Smooth muscle cell (in vitro differentiated cells): ENCODE results near the gene WNK1. TPM values are rescaled to one million over a fixed set of nuclear protein-coding genes. Genes with fewer than 3 reads are reported as not detected.
A peak's percentile ranks its signal among the peaks of the same experiment; 100 is the strongest.

Experiments
- DNase-seq: peaks from one replicate; lab custom pipeline; 2025; ENCODE audit not compliant: unreplicated experiment; lab: John Stamatoyannopoulos, UW
- H2AFZ ChIP-seq: fragments of 200-600 bp; sonication (generic); 2 replicates; pipeline ENCODE4 v1.6.0; 2016; ENCODE audit warnings: antibody characterized with exemption, low read depth, mild to moderate bottlenecking
- H3F3A ChIP-seq: fragments of 200-600 bp; sonication (generic); 2 replicates; pipeline ENCODE4 v1.6.0; 2017; ENCODE audit warnings: antibody characterized with exemption, low read depth
- H3K27ac ChIP-seq: fragments of 200-600 bp; sonication (generic); 2 replicates; pipeline ENCODE4 v1.5.1; 2016; ENCODE audit warnings: low read depth, mild to moderate bottlenecking
- H3K27me3 ChIP-seq: fragments of 200-600 bp; sonication (generic); 2 replicates; pipeline ENCODE4 v1.6.1; 2016; ENCODE audit warnings: low read depth, mild to moderate bottlenecking
- H3K36me3 ChIP-seq: fragments of 200-600 bp; sonication (generic); 2 replicates; pipeline ENCODE4 v1.5.1; 2016; ENCODE audit warnings: low read depth
- H3K4me1 ChIP-seq: fragments of 200-600 bp; sonication (generic); 2 replicates; pipeline ENCODE4 v1.5.1; 2016; ENCODE audit warnings: low read depth
- H3K4me2 ChIP-seq: fragments of 200-600 bp; sonication (generic); 2 replicates; pipeline ENCODE4 v1.6.0; 2016; ENCODE audit warnings: mild to moderate bottlenecking
- H3K4me3 ChIP-seq: fragments of 200-600 bp; sonication (generic); 2 replicates; pipeline ENCODE4 v1.5.1; 2016; ENCODE audit warnings: mild to moderate bottlenecking
- H3K79me2 ChIP-seq: fragments of 200-600 bp; sonication (generic); 2 replicates; pipeline ENCODE4 v1.6.0; 2016; ENCODE audit warnings: low read depth, mild to moderate bottlenecking
- H3K9ac ChIP-seq: fragments of 200-600 bp; sonication (generic); 2 replicates; pipeline ENCODE4 v1.6.0; 2016; ENCODE audit warnings: low read depth
- H3K9me3 ChIP-seq: fragments of 200-600 bp; sonication (generic); replicated peaks from 2 replicates; pipeline ENCODE4 v1.5.1; 2016; ENCODE audit warnings: low read depth
- H4K20me1 ChIP-seq: fragments of 200-600 bp; sonication (generic); 2 replicates; pipeline ENCODE4 v1.6.0; 2016; ENCODE audit warnings: low read depth
- WGBS: methylation state at CpG from one replicate; pipeline ENCODE4 v1.1.7; 2016; ENCODE audit warnings: low lambda C conversion rate; 5-methylcytosine and 5-hydroxymethylcytosine counted together
- polyA plus RNA-seq: library from polyadenylated mRNA; unstranded; fragments of >200 nt; fragmentation: Nextera tagmentation; extraction: Ambion mirVana; gene quantifications from 2 replicates; pipeline ENCODE4 v1.2.1, GENCODE V29; 2016
- total RNA-seq: library from RNA; depleted of rRNA; stranded (reverse); fragments of >200 nt; gene quantifications from 2 replicates; pipeline ENCODE4 v1.2.3, GENCODE V29; 2014
- TF ChIP-seq, protein P1 (sequence below): fragments of 200-600 bp; sonication (generic); IDR thresholded peaks from 2 replicates; pipeline ENCODE4 v1.5.1; 2017; ENCODE audit warnings: borderline replicate concordance, mild to moderate bottlenecking, antibody characterized with exemption; ENCODE audit not compliant: insufficient read depth, poor library complexity, severe bottlenecking

The WNK1 gene
- total and polyA plus RNA-seq, 2 experiments from 2014 or later: 42.2 to 104 TPM

DNA sequence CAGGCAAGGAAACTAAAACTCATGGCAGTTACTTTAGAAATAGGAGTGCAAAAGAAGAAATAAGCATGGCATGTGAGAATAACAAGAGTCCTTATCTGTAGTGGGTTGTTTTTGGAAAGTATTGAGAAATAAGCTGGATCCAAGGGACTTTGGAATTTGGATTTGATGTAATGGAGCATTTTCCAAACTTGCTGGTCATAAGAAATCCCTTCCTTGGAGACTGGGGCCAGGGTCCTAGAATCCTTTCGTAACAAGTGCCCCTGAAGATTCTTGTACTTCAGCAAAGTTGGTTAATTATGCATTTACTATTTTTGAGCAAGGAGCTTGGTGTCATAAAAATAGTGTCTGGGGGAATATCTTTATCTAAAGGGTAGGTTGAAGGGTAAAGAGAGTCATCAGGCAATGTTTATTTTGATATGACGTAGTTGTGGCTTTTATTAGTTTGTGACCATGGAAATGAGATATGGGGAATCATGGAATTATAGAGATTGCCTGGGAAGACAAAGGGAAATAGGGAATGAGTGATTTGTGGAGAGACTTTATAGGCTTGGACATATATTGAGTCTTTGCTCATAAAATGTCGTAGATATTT, 53.9 kb downstream of the WNK1 start:
- H3K9ac ChIP-seq: peak overlapping the region; percentile 47
- H3K4me3 ChIP-seq: no peak overlapping the region
- H3K4me2 ChIP-seq: peak overlapping the region; percentile 68
- H3K27me3 ChIP-seq: no peaks in the 10 kb centered on the region
- H3K79me2 ChIP-seq: peaks cover 99% of the 10 kb centered on the region
- WGBS: 29% methylated on average over 3 of the region's 3 CpGs
- peak overlapping the region; percentile 94 for H3K27ac ChIP-seq
- H3K9me3 ChIP-seq: no peaks in the 10 kb centered on the region
- no peak overlapping the region for H2AFZ ChIP-seq
- H3K36me3 ChIP-seq: no peaks in the 10 kb centered on the region
- TF ChIP-seq, protein P1, sequence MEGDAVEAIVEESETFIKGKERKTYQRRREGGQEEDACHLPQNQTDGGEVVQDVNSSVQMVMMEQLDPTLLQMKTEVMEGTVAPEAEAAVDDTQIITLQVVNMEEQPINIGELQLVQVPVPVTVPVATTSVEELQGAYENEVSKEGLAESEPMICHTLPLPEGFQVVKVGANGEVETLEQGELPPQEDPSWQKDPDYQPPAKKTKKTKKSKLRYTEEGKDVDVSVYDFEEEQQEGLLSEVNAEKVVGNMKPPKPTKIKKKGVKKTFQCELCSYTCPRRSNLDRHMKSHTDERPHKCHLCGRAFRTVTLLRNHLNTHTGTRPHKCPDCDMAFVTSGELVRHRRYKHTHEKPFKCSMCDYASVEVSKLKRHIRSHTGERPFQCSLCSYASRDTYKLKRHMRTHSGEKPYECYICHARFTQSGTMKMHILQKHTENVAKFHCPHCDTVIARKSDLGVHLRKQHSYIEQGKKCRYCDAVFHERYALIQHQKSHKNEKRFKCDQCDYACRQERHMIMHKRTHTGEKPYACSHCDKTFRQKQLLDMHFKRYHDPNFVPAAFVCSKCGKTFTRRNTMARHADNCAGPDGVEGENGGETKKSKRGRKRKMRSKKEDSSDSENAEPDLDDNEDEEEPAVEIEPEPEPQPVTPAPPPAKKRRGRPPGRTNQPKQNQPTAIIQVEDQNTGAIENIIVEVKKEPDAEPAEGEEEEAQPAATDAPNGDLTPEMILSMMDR: no peak
- H4K20me1 ChIP-seq: peaks cover 96% of the 10 kb centered on the region
- peaks cover 7% of the 10 kb centered on the region for H3F3A ChIP-seq
- DNase-seq: no peak
- H3K4me1 ChIP-seq: peaks cover 5% of the 10 kb centered on the region

- H3K9me3 ChIP-seq: no peaks in the 10 kb centered on the region
- no peak for DNase-seq
- H2AFZ ChIP-seq: no peak overlapping the region
- 78% methylated on average over 2 of the region's 2 CpGs for WGBS
- peak overlapping the region; percentile 94 for H3K27ac ChIP-seq
- peak overlapping the region; percentile 68 for H3K4me2 ChIP-seq
- TF ChIP-seq, protein P1: no peak
- no peak overlapping the region for H3K4me3 ChIP-seq
- H3K4me1 ChIP-seq: peaks cover 5% of the 10 kb centered on the region
- H3K27me3 ChIP-seq: no peaks in the 10 kb centered on the region
- peaks cover 99% of the 10 kb centered on the region for H3K79me2 ChIP-seq
- no peaks in the 10 kb centered on the region for H3K36me3 ChIP-seq
- H3K9ac ChIP-seq: peak overlapping the region; percentile 47
- H3F3A ChIP-seq: peaks cover 7% of the 10 kb centered on the region
- H4K20me1 ChIP-seq: peaks cover 96% of the 10 kb centered on the region
Measured at GRCh38 chr12:807041-807735, 54.8 kb downstream of the WNK1 start.

GRCh38 chr12:810116-810515, 57.7 kb downstream of the WNK1 start:
- DNase-seq: no peak
- Histone ChIP-seq H3F3A (peaks cover 7% of the 10 kb centered on the region), H3K4me2 (peak overlapping the region; percentile 33), H3K27me3 (no peaks in the 10 kb centered on the region), H3K9ac (no peak overlapping the region), H3K9me3 (no peaks in the 10 kb centered on the region), H3K4me1 (peaks cover 5% of the 10 kb centered on the region), H4K20me1 (peaks cover 98% of the 10 kb centered on the region), H3K4me3 (no peak overlapping the region), H3K79me2 (peaks cover 98% of the 10 kb centered on the region), H3K36me3 (no peaks in the 10 kb centered on the region), H3K27ac (no peak overlapping the region), H2AFZ (no peak overlapping the region)
- TF ChIP-seq, protein P1: no peak
- WGBS: 65% methylated on average over 4 of the region's 4 CpGs
